H1 (cell line): ENCODE results near the gene DYDC2. TPM values are rescaled to one million over a fixed set of nuclear protein-coding genes. Genes with fewer than 3 reads are reported as not detected.

ENCODE experiments used
- CTCF ChIA-PET: fragments of 300-600 bp; sonication (Branson Sonifier 250); formaldehyde crosslinking; loops from one replicate; lab custom pipeline; 2021; ENCODE audit not compliant: partially characterized antibody; lab: Charles Lee
- POLR2A ChIA-PET: fragments of 300-600 bp; sonication (Branson Sonifier 250); formaldehyde crosslinking; loops from one replicate; lab custom pipeline; 2021; ENCODE audit warnings: inconsistent platforms; ENCODE audit not compliant: partially characterized antibody; lab: Charles Lee
- DNase-seq, 2 experiments: peaks; one replicate each; pipeline versions ENCODE4 v3.0.0 to v3.0.0-alpha.2; 2010 to 2022; ENCODE audit warnings: low spot score in 2 of 2, low read depth in 1 of 2, mixed read lengths in 1 of 2
- FAIRE-seq: peaks from 2 replicates; lab custom pipeline; 2011; peaks lifted over from hg19 to GRCh38; lab: Jason Lieb, UNC
- H2AFZ ChIP-seq: 2 replicates; pipeline ENCODE4 v1.8.1; 2012; ENCODE audit warnings: low read length, inconsistent platforms
- H2AK5ac ChIP-seq: 2 replicates; pipeline ENCODE4 v1.6.1; 2013; ENCODE audit warnings: low read depth, low read length
- H2BK120ac ChIP-seq: replicated peaks from 2 replicates; pipeline ENCODE3; 2013; ENCODE audit warnings: low read depth, low read length, inconsistent platforms
- H2BK12ac ChIP-seq: 2 replicates; pipeline ENCODE4 v1.6.1; 2013; ENCODE audit warnings: low read depth, low read length
- H2BK15ac ChIP-seq: 2 replicates; pipeline ENCODE4 v1.6.1; 2013; ENCODE audit warnings: low read length
- H2BK20ac ChIP-seq: 2 replicates; pipeline ENCODE4 v1.6.1; 2013; ENCODE audit warnings: low read length
- H2BK5ac ChIP-seq: 2 replicates; pipeline ENCODE4 v1.6.1; 2013; ENCODE audit warnings: low read depth, low read length
- H3K14ac ChIP-seq: 2 replicates; pipeline ENCODE4 v1.6.1; 2013; ENCODE audit warnings: inconsistent platforms; ENCODE audit not compliant: insufficient read length
- H3K18ac ChIP-seq: 2 replicates; pipeline ENCODE4 v1.6.1; 2013; ENCODE audit warnings: low read length; ENCODE audit errors: extremely low read depth
- H3K23ac ChIP-seq: 2 replicates; pipeline ENCODE4 v1.6.1; 2013; ENCODE audit warnings: inconsistent platforms; ENCODE audit not compliant: insufficient read length
- H3K23me2 ChIP-seq: 2 replicates; pipeline ENCODE4 v1.6.1; 2013; ENCODE audit warnings: low read depth, low read length
- H3K27ac ChIP-seq: 2 replicates; pipeline ENCODE4 v1.6.1; 2011; ENCODE audit warnings: low read depth, low read length, inconsistent platforms
- H3K27me3 ChIP-seq, 4 experiments: replicated peaks in 1 of 4; 1 replicate in 1 of 4; 2 replicates in 3 of 4; pipeline versions ENCODE4 v1.6.1 to v1.8.1; 2011 to 2013; ENCODE audit warnings: low read length in 3 of 4, mild to moderate bottlenecking in 3 of 4, inconsistent platforms in 2 of 4, mixed read lengths in 2 of 4, moderate library complexity in 1 of 4; ENCODE audit not compliant: control insufficient read depth in 3 of 4, insufficient read depth in 3 of 4; ENCODE audit errors: extremely low read depth in 1 of 4
- H3K36me3 ChIP-seq, 4 experiments: 2 replicates each; pipeline versions ENCODE4 v1.6.1 to v1.8.1; 2011 to 2013; ENCODE audit warnings: mild to moderate bottlenecking in 4 of 4, low read length in 3 of 4, moderate library complexity in 2 of 4, control low read depth in 1 of 4, inconsistent platforms in 1 of 4; ENCODE audit not compliant: insufficient read depth in 4 of 4, control insufficient read depth in 2 of 4
- H3K4ac ChIP-seq: replicated peaks from 2 replicates; pipeline ENCODE3; 2013; ENCODE audit warnings: low read length, low read depth, mixed read lengths, inconsistent platforms; ENCODE audit not compliant: insufficient read length
- H3K4me1 ChIP-seq, 4 experiments: replicated peaks in 1 of 4; 1 replicate in 1 of 4; 2 replicates in 3 of 4; pipeline versions ENCODE4 v1.6.1 to v1.8.1; 2011 to 2013; ENCODE audit warnings: low read length in 3 of 4, inconsistent platforms in 2 of 4, mixed read lengths in 1 of 4; ENCODE audit not compliant: insufficient read depth in 4 of 4, control insufficient read depth in 3 of 4
- H3K4me2 ChIP-seq, 2 experiments: 2 replicates each; pipeline versions ENCODE4 v1.6.1 to v1.8.1; 2011 to 2013; ENCODE audit warnings: low read depth in 2 of 2, low read length in 2 of 2, control low read depth in 1 of 2, inconsistent platforms in 1 of 2, mild to moderate bottlenecking in 1 of 2; ENCODE audit not compliant: insufficient read depth in 1 of 2
- H3K4me3 ChIP-seq, 4 experiments: fragments of 200-600, 300-600 bp in 1 of 4; sonication (generic), shearing (Covaris generic), sonication (Bioruptor Twin) in 1 of 4; 2 replicates each; pipeline versions ENCODE4 v1.5.1 to v1.8.1; 2011 to 2016; ENCODE audit warnings: low read length in 4 of 4, low read depth in 3 of 4, control low read depth in 2 of 4, inconsistent platforms in 2 of 4, mild to moderate bottlenecking in 2 of 4, mixed read lengths in 1 of 4, moderate library complexity in 1 of 4; ENCODE audit not compliant: insufficient read depth in 2 of 4; ENCODE audit errors: extremely low read depth in 1 of 4
- H3K56ac ChIP-seq: replicated peaks from 2 replicates; pipeline ENCODE3; 2013; ENCODE audit warnings: low read depth, mild to moderate bottlenecking, mixed read lengths, low read length, inconsistent platforms; ENCODE audit not compliant: insufficient read length
- H3K79me1 ChIP-seq: 2 replicates; pipeline ENCODE4 v1.6.1; 2013; ENCODE audit warnings: low read depth, low read length, control low read depth
- H3K79me2 ChIP-seq, 2 experiments: 2 replicates each; pipeline versions ENCODE4 v1.6.1 to v1.8.1; 2012 to 2013; ENCODE audit warnings: low read length in 2 of 2, mild to moderate bottlenecking in 2 of 2, inconsistent platforms in 1 of 2; ENCODE audit not compliant: insufficient read depth in 2 of 2, control insufficient read depth in 1 of 2
- H3K9ac ChIP-seq, 4 experiments: replicated peaks in 1 of 4; 1 replicate in 1 of 4; 2 replicates in 3 of 4; pipeline versions ENCODE4 v1.6.1 to v1.8.1; 2011 to 2013; ENCODE audit warnings: low read depth in 3 of 4, low read length in 3 of 4, control low read depth in 2 of 4, mild to moderate bottlenecking in 2 of 4, moderate library complexity in 2 of 4, inconsistent platforms in 1 of 4; ENCODE audit errors: extremely low read depth in 1 of 4
- H3K9me3 ChIP-seq, 2 experiments: 2 replicates each; pipeline versions ENCODE4 v1.6.1 to v1.8.1; 2012 to 2013; ENCODE audit warnings: mild to moderate bottlenecking in 2 of 2, moderate library complexity in 2 of 2, control low read depth in 1 of 2, inconsistent platforms in 1 of 2, low read depth in 1 of 2, low read length in 1 of 2, mixed read lengths in 1 of 2; ENCODE audit not compliant: insufficient read depth in 2 of 2
- H4K20me1 ChIP-seq, 2 experiments: replicated peaks in 1 of 2; 2 replicates each; pipeline versions ENCODE3 to v1.8.1; 2011 to 2013; ENCODE audit warnings: inconsistent platforms in 2 of 2, low read length in 2 of 2, mild to moderate bottlenecking in 1 of 2; ENCODE audit not compliant: insufficient read depth in 2 of 2, control insufficient read depth in 1 of 2
- H4K5ac ChIP-seq: 2 replicates; pipeline ENCODE4 v1.6.1; 2013; ENCODE audit warnings: low read length, low read depth, mixed read lengths, inconsistent platforms; ENCODE audit not compliant: insufficient read length
- H4K8ac ChIP-seq: 2 replicates; pipeline ENCODE4 v1.8.0; 2013; ENCODE audit warnings: mild to moderate bottlenecking, moderate library complexity, low read length, inconsistent platforms; ENCODE audit not compliant: insufficient read depth; ENCODE audit errors: extremely low read depth
- H4K91ac ChIP-seq: replicated peaks from 2 replicates; pipeline ENCODE3; 2013; ENCODE audit warnings: low read length, mixed read lengths, inconsistent platforms; ENCODE audit not compliant: insufficient read length
- ATF3 ChIP-seq: IDR thresholded peaks from 2 replicates; pipeline ENCODE4 v1.6.1; 2011; ENCODE audit warnings: low read depth, mild to moderate bottlenecking, low read length; ENCODE audit not compliant: insufficient read depth
- E2F6 ChIP-seq: IDR thresholded peaks from 2 replicates; pipeline ENCODE4 v1.6.1; 2012; ENCODE audit warnings: inconsistent platforms
- FOSL1 ChIP-seq: IDR thresholded peaks from 2 replicates; pipeline ENCODE4 v1.6.1; 2011; ENCODE audit warnings: mild to moderate bottlenecking, low read depth, low read length, moderate library complexity; ENCODE audit not compliant: insufficient read depth
- KDM4A ChIP-seq: IDR thresholded peaks from one replicate; pipeline ENCODE4 v1.7.1; 2012; ENCODE audit warnings: low read depth, mild to moderate bottlenecking, moderate library complexity, low read length, inconsistent platforms; ENCODE audit not compliant: severe bottlenecking
- MAFK ChIP-seq: IDR thresholded peaks from 2 replicates; pipeline ENCODE4 v1.6.1; 2012; ENCODE audit warnings: low read depth, mild to moderate bottlenecking, improper control_type of control experiment, low read length
- NANOG ChIP-seq: IDR thresholded peaks from 2 replicates; pipeline ENCODE4 v1.6.1; 2011; ENCODE audit warnings: low read length, low read depth, mild to moderate bottlenecking, inconsistent platforms; ENCODE audit not compliant: insufficient read depth, poor library complexity, severe bottlenecking
- PHF8 ChIP-seq: fragments of 200-600 bp; sonication (generic); conservative IDR thresholded peaks from 2 replicates; pipeline ENCODE4 v1.7.1; 2012; ENCODE audit warnings: low read depth, mild to moderate bottlenecking, inconsistent platforms, low read length, moderate library complexity
- RXRA ChIP-seq: IDR thresholded peaks from 2 replicates; pipeline ENCODE4 v1.6.1; 2011; ENCODE audit warnings: low read depth, mild to moderate bottlenecking, low read length, moderate library complexity; ENCODE audit not compliant: insufficient read depth
- TAF1 ChIP-seq: IDR thresholded peaks from 2 replicates; pipeline ENCODE4 v1.6.1; 2011; ENCODE audit warnings: mild to moderate bottlenecking, low read depth, low read length
- USF2 ChIP-seq: IDR thresholded peaks from 2 replicates; pipeline ENCODE4 v1.6.1; 2011; ENCODE audit warnings: low read length, improper control_type of control experiment
- WGBS, 2 experiments: shearing (Covaris generic) in 1 of 2; methylation state at CpG; one replicate each; pipeline versions ENCODE4 v1.1.6 to v1.1.7; 2013 to 2015; ENCODE audit warnings: low lambda C conversion rate in 2 of 2, mixed read lengths in 2 of 2, inconsistent platforms in 1 of 2, low coverage in 1 of 2, missing lambda C conversion rate in 1 of 2; ENCODE audit not compliant: insufficient replicate concordance in 2 of 2, insufficient coverage in 1 of 2, insufficient read length in 1 of 2; ENCODE audit errors: extremely low coverage in 1 of 2, missing lambda C conversion rate in 1 of 2; 5-methylcytosine and 5-hydroxymethylcytosine counted together
- polyA plus RNA-seq, 7 experiments: library from polyadenylated mRNA; depleted of rRNA in 3 of 7; stranded (reverse) in 5 of 7; unstranded in 2 of 7; fragments of >200 nt in 5 of 7; fragments of 200-250 nt in 2 of 7; gene quantifications; 1 replicate in 5 of 7; 2 replicates in 1 of 7; 4 replicates in 1 of 7; pipeline versions ENCODE4 v1.2.1 to v1.2.3, GENCODE V29; 2011 to 2013; ENCODE audit warnings: missing spikeins in 2 of 7, mixed read lengths in 2 of 7
- total RNA-seq: library from RNA; stranded (reverse); fragmentation: NEBNext Ultra II Directional; extraction: Animal tissue kit (Norgen Biotek cat#: 25700); gene quantifications from 2 replicates; pipeline ENCODE4 v1.2.1, GENCODE V29; 2021

The DYDC2 gene
- total and polyA plus RNA-seq, 2 of the 8 experiments (the other 6 are each of a cell fraction or from before 2014, with no cell fraction given) = 1.5 to 5.2 TPM

GRCh38 chr10:80319725-80320290 lies 36.8 kb upstream of the DYDC2 start:
- Histone ChIP-seq H3K23me2 (no peaks in the 10 kb centered on the region), H3K14ac (no peak overlapping the region), H2AK5ac (no peak overlapping the region), H2AFZ (no peak overlapping the region), H3K56ac (no peak overlapping the region), H4K5ac (no peak overlapping the region), H3K9me3 (no peaks in the 10 kb centered on the region; a peak in 1 of 4 replicates), H3K4ac (no peak overlapping the region), H3K18ac (no peak overlapping the region), H3K4me3 (no peak overlapping the region), H3K36me3 (no peaks in the 10 kb centered on the region), H3K27ac (no peak overlapping the region), H3K79me2 (no peaks in the 10 kb centered on the region), H3K4me1 (no peaks in the 10 kb centered on the region), H3K4me2 (no peak overlapping the region), H2BK5ac (no peak overlapping the region), H3K9ac (no peak overlapping the region), H3K23ac (no peak overlapping the region), H2BK12ac (no peak overlapping the region), H2BK15ac (no peak overlapping the region), H3K27me3 (no peaks in the 10 kb centered on the region), H4K91ac (no peak overlapping the region), H3K79me1 (no peaks in the 10 kb centered on the region), H4K8ac (no peak overlapping the region), H2BK20ac (no peak overlapping the region), H2BK120ac (no peak overlapping the region), H4K20me1 (no peaks in the 10 kb centered on the region)
- POLR2A ChIA-PET = no interaction called here
- CTCF ChIA-PET = no interaction called here
- 93% methylated on average over 2 of the region's 2 CpGs; no CpG with 5 or more reads in 1 of the 2 experiments for WGBS, 2 experiments
- DNase-seq (no peak), FAIRE-seq (no peak)
- TF ChIP-seq USF2 (no peak), FOSL1 (no peak), RXRA (no peak), ATF3 (no peak), NANOG (no peak), KDM4A (no peak), E2F6 (no peak), PHF8 (no peak), MAFK (no peak), TAF1 (no peak)
